ENCODE data around the gene PMM1. TPM values are rescaled to one million over a fixed set of nuclear protein-coding genes. Genes with fewer than 3 reads are reported as not detected.

Gene PMM1
- total RNA-seq, 1 experiment from 2014 or later, result 49.3 TPM

- no peak overlapping the region for H3K27ac ChIP-seq
These were observed 11.3 kb upstream of the PMM1 start for GRCh38 chr22:41600976-41601375.

GRCh38 chr22:41598891-41599635 is 9.4 kb upstream of the PMM1 start:
- peaks cover 56% of the 10 kb centered on the region for H3F3A ChIP-seq (ENCODE audit: insufficient read depth, low read depth)
- no peak overlapping the region for H2AFZ ChIP-seq
- H3K27me3 ChIP-seq (ENCODE audit: insufficient read depth, low read depth), result no peaks in the 10 kb centered on the region
- peaks cover 23% of the 10 kb centered on the region; the same call in 1 of the 2 replicates for H3K36me3 ChIP-seq (ENCODE audit: low read depth)
- no peak overlapping the region for H3K4me3 ChIP-seq
- no peaks in the 10 kb centered on the region for H3K9me2 ChIP-seq (ENCODE audit: insufficient read depth)
- H3K4me1 ChIP-seq (replicated peaks; ENCODE audit: insufficient read depth), result no peaks in the 10 kb centered on the region
- no peak overlapping the region for H3K4me2 ChIP-seq
- no peaks in the 10 kb centered on the region for H3K79me2 ChIP-seq (ENCODE audit: low read depth)
- H3K9me3 ChIP-seq (ENCODE audit: insufficient read depth, low read depth), result no peaks in the 10 kb centered on the region
- intact Hi-C loops (cut with micrococcal nuclease; ENCODE audit: unreplicated experiment), result loop anchor here (10.0 kb wide), 1 partner anchor 194 kb away; no protein-coding TSS in a partner anchor
- POLR2A ChIA-PET (ENCODE audit: unreplicated experiment), result interaction anchor here (0.6 kb wide), 1 partner anchor 22 kb away, joined by 7 read pairs; the partner anchor contains the start of genes DESI1 and XRCC6
- no peak for DNase-seq
- CTCF ChIA-PET, result interaction anchor here (0.8 kb wide), 1 partner anchor 9 kb away, joined by 7 read pairs; the partner anchor contains the start of gene PMM1
- TF ChIP-seq CTCF (conservative IDR thresholded peaks at IDR 0.05) (no peak), EZH2 (IDR thresholded peaks at IDR 0.05; ENCODE audit: low read depth) (no peak)
- no peaks in the 10 kb centered on the region; the same call in 1 of the 2 replicates for H4K20me1 ChIP-seq (ENCODE audit: insufficient read depth)
- BruUV-seq (replicated peaks), result no TSS peak
- H3K27ac ChIP-seq, result no peak overlapping the region

More at GRCh38 chr22:41600976-41601375, 11.3 kb upstream of the PMM1 start:
- Histone ChIP-seq H3K4me3 (no peak overlapping the region), H3K4me2 (no peak overlapping the region), H3K27me3 (ENCODE audit: insufficient read depth, low read depth) (no peaks in the 10 kb centered on the region), H2AFZ (no peak overlapping the region), H3K79me2 (ENCODE audit: low read depth) (no peaks in the 10 kb centered on the region), H3K9me3 (ENCODE audit: insufficient read depth, low read depth) (no peaks in the 10 kb centered on the region), H4K20me1 (ENCODE audit: insufficient read depth) (peaks cover 3% of the 10 kb centered on the region; the same call in 1 of the 2 replicates), H3K9me2 (ENCODE audit: insufficient read depth) (no peaks in the 10 kb centered on the region), H3F3A (ENCODE audit: insufficient read depth, low read depth) (peaks cover 48% of the 10 kb centered on the region), H3K36me3 (ENCODE audit: low read depth) (peaks cover 40% of the 10 kb centered on the region; the same call in 1 of the 2 replicates), H3K4me1 (replicated peaks; ENCODE audit: insufficient read depth) (no peaks in the 10 kb centered on the region)
- POLR2A ChIA-PET (ENCODE audit: unreplicated experiment), result no interaction called here
- no TSS peak for BruUV-seq (replicated peaks)
- DNase-seq, result no peak
- TF ChIP-seq CTCF (conservative IDR thresholded peaks at IDR 0.05) (no peak), EZH2 (IDR thresholded peaks at IDR 0.05; ENCODE audit: low read depth) (no peak)
- intact Hi-C loops (cut with micrococcal nuclease; ENCODE audit: unreplicated experiment), result no loop called here
- CTCF ChIA-PET, result no interaction called here

- BruUV-seq (replicated peaks), result no TSS peak
- no peaks in the 10 kb centered on the region for H3K9me2 ChIP-seq (ENCODE audit: insufficient read depth)
- H3K27me3 ChIP-seq (ENCODE audit: insufficient read depth, low read depth), result no peaks in the 10 kb centered on the region
- no peaks in the 10 kb centered on the region for H3K9me3 ChIP-seq (ENCODE audit: insufficient read depth, low read depth)
- POLR2A ChIA-PET (ENCODE audit: unreplicated experiment), result no interaction called here
- intact Hi-C loops (cut with micrococcal nuclease; ENCODE audit: unreplicated experiment), result loop anchor here (10.0 kb wide), 1 partner anchor 193 kb away; no protein-coding TSS in a partner anchor
- no peak overlapping the region for H3K4me3 ChIP-seq
- TF ChIP-seq CTCF (conservative IDR thresholded peaks at IDR 0.05) (no peak), EZH2 (IDR thresholded peaks at IDR 0.05; ENCODE audit: low read depth) (no peak)
- H3K36me3 ChIP-seq (ENCODE audit: low read depth), result peaks cover 17% of the 10 kb centered on the region; the same call in 1 of the 2 replicates
- no peaks in the 10 kb centered on the region for H3K4me1 ChIP-seq (replicated peaks; ENCODE audit: insufficient read depth)
- H3F3A ChIP-seq (ENCODE audit: insufficient read depth, low read depth), result peaks cover 53% of the 10 kb centered on the region
- DNase-seq, result no peak
- no peak overlapping the region for H3K27ac ChIP-seq
- no peak overlapping the region for H2AFZ ChIP-seq
- no peaks in the 10 kb centered on the region; the same call in 1 of the 2 replicates for H4K20me1 ChIP-seq (ENCODE audit: insufficient read depth)
- no peaks in the 10 kb centered on the region for H3K79me2 ChIP-seq (ENCODE audit: low read depth)
- CTCF ChIA-PET, result interaction anchor here (0.8 to 2.1 kb wide), 3 partner anchors 8 to 162 kb away, joined by 6 to 11 read pairs (median 7); partner anchors contain the start of gene PMM1
- no peak overlapping the region for H3K4me2 ChIP-seq
These were observed 8.4 kb upstream of the PMM1 start for GRCh38 chr22:41598081-41598480.

Data from PC-9 (cell line).